GM19397 (cell line): ENCODE measurements around the gene KNTC1.
"Not testable (repeated sequence)": the region's sequence is repeated elsewhere in the genome, so short reads cannot be mapped to it uniquely, and the experiment has no call there.

Experiments
- ATAC-seq: cut with Tn5 transposase; IDR thresholded peaks from one replicate; pipeline ENCODE4 v1.9.1; 2021; ENCODE audit warnings: mild to moderate bottlenecking, moderate library complexity; ENCODE audit not compliant: unreplicated experiment

Gene KNTC1

DNA sequence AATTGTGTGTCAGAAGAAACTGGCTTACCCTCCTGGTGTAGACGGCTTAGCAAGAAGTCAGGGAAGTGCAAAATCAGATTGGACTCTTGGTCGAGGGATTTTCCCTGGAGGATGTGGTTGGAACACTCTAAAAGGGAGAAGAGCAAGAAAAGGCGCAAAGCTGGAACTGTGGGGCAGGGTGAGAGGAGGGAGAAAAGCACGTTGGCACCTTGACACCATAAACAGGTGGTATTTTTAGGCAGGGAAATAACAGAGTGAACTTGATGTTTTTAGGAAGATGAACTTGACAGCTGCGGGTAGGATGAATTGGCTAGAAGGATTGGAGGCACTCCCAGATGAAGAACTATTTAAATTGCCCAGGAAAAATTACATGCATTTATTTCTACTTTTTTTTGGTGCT is 108.4 kb downstream of the KNTC1 start:
- no peak for ATAC-seq

DNA sequence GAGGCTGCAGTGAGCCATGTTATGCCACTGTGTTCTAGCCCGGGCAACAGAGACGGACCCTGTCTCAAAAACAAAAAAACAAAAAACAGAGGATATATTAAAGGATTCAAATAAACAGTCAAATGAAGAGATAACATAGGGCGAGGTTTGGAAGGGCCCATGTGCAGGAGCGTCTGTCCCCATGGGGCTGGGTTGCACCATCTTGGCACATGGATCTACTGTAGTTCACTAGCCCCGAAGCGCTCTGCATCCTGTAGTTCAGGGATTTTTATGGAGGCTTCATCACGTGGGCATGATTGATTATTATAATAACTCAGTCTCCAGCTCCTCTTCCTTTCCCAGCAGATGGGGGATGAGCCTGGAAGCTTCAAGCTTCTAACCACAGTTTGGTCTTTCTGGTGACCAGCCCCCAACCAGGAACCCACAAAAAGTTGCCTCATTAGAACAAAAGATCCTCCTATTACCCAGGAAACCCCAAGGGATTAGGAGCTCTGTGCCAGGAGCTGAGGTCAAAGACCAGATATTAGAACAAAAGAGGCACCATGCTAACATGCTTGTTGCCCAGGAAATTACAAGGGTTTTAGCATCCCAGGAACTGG is 116.3 kb downstream of the KNTC1 start:
- ATAC-seq, result no peak

DNA sequence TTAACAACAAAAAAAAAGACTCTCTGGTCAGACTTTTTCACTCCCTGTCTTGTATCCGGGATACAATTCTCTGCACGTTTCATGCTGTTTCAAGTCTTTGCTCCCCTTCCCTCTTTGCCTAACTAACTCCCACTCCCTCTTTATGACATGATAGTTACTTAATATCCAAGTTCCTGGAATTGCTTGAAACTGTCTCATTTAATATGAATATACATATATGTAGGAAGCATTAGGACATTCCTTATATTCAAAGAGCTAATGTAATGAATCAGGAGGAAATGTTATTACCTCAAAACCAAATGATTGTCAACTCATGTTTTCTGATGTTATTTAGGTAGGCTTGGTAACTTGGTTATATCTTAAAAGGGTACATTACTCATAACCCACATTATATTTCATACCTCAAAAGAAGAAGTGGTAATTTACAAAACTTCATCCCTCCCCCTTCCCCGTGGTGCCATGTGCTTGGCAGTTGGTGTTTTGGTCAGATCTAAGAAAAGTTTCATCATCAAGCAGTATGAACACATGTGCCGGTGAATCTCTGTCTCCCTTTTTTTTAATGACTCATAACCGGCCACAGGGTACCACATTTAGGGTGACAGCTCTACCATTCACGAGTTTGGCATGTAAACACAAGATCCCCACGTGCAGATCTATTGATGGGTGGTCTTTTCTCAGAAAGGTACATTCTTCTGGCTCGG is 119.6 kb downstream of the KNTC1 start:
- ATAC-seq, result peak; percentile 76

DNA sequence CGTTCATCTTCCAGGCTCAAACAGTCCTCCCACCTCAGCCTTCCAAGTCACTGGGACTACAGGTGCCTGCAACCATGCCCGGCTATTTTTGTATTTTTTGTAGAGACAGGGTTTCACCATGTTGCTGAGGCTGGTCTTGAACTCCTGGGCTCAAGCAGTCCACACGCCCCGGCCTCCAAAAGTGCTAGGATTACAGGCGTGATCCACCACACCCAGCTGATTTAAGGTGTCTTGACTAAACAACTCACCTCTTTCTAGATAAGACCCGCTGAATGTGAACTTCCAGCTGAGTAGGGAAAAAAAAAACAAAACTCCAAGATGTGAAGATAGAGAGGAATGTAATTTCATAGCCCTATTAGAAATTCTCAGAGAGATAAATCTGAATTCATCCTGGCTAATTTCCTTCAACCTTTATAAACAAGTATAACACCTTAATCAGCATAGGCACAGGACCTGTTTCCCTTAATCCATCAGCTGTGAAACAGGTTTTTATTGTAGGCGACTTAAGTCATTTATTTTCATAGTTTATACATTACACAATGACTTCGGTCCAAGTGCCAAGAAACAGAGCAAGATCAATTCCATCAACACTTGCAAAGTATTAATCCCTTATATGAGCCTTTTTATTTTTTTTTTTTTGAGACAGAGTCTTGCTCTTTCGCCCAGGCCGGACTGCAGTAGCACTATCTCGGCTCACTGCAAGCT is 124.6 kb downstream of the KNTC1 start:
- ATAC-seq, result no peak

DNA sequence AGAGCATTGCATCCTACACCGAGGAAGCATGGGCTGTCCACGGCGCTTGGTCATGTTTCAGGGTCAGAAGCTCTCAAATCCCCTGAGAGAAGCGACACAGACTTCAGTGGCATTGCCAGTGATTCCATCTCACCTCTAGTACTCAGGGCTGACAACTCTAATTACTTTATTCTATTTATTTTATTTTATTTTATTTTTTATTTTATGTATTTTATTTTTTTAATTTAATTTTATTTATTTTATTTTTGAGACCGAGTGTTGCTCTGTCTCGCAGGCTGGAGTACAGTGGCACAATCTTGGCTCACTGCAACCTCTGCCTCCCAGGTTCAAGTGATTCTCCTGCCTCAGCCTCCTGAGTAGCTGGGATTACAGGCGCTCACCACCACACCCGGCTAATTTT is 126.2 kb downstream of the KNTC1 start:
- ATAC-seq, result not testable (repeated sequence)

DNA sequence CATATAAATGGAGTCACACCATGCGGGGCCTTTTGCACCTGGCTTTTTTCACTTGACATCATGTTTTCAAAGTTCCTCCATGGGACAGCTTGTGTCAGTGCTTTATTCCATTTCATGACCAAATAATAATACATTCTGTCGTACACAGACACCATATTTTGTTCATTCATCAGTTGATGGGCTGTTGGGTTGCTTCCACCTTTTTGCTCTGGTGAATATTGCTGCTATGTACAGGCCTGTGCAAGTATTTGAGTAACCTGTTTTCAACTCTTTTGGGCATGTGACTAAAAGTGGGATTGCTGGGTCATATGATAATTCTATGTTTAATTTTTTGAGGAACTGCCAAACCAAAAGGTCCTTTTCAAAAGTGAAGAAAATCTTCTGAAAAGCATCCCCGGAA is 129.2 kb downstream of the KNTC1 start:
- no peak for ATAC-seq

DNA sequence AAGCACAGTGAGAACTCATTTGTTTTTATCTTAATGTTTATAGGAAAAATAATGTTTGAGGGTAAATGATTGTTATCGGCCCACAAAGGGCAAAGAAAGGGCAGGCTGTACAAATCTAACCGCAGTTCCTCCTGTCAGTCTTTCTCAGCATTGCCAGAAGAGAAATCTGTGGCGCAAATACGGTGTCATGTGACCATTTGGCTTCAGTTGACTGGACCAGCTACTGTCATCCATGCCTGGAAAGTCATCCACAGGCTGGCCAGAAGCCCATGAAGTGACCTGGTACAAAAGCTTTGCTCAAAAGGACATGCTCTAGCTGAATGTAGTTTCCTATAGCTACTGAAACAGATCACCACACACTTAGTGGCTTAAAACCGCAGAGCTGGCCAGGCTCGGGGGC is 132.5 kb downstream of the KNTC1 start:
- ATAC-seq, result no peak

DNA sequence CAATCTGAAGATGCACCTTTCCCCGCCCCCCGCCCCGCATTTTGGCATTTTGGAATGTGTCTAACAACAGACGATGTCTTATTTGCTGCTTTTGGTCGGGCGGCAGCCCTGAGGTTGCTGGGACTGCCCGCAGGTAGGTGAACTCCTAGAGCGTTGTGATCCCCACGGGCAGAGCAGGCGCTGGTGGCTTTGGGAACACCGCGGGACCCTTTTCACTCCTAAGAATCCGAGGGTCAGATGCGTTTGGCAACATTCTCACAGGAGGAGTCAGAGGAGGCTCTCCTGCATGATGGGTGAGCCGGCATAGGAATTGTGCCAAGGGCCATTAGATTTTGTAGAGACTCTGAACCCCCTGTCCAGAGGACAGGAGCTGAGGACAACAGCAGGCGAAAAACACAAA is 134.2 kb downstream of the KNTC1 start:
- ATAC-seq, result no peak

DNA sequence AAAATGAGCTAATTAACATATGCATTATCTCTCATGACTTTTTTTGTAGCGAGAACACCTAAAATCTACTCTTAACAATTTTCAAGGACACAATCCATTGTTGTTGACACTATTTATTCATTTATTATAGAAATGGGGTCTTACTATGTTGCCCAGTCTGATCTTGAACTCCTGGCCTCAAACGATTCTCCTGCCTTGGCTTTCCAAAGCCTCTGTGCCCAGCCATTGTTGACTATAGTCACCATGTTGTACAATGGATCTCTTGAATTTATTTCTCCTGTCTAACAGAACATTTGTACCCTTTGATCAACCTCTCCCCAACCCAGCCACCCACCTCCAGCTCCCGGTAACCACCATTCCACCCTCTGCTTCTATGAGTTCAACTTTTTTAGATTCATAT is 134.9 kb downstream of the KNTC1 start:
- no peak for ATAC-seq

DNA sequence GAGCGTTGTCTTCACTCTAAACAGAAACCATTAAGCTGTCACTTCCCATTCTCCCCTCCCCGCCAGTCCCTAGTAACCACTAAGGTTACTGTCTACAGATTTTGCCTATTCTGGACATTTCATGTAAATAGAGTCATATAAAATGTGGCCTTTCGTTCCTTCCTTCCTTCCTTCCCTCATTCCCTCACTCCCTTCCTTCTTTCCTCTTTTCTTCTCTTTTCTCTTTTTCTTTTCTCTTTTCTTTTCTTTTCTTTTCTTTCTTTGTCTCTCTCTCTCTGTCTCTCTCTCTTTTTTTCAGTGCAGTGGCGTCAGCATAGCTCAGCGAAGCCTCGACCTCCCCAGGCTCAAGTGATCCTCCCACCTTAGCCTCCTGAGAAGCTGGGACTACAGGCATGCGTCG is 138.3 kb downstream of the KNTC1 start:
- no peak for ATAC-seq

DNA sequence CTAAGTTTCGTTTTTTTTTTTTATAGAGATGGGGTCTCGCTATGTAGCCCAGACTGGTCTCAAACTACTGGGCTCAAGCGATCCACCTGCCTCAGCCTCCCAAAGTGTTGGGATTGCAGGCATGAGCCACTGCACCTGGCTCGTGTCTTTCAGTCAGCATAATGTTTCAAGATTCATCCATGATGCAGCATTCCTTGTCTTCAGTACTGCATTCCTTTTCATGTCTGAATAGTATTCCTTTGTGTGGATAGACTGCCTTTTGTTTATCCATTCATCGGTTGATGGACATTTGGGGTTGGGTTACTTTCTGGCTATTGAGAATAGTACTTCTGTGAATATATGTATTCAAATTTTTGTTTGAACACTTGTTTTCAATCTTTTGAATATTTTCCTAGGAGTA is 138.7 kb downstream of the KNTC1 start:
- ATAC-seq, result no peak

DNA sequence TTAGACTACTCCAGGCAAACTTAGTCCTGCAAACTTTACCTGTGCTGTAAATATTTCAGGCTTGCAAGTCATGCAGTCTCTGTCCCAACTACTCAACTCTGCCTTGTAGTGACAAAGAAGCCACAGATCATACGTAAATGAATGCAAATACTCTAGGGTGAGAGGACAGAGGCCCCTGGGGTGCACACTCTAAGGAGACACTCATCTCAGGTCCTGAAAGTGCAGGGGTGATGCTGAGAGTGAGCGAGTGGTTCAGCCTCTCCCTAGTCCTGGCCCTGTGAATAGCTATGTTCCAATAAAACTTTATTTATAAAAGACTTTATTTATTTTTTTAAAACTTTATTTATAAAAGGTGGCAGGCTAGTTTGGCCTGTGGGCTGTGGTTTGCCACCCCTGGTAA is 141.2 kb downstream of the KNTC1 start:
- ATAC-seq, result no peak

DNA sequence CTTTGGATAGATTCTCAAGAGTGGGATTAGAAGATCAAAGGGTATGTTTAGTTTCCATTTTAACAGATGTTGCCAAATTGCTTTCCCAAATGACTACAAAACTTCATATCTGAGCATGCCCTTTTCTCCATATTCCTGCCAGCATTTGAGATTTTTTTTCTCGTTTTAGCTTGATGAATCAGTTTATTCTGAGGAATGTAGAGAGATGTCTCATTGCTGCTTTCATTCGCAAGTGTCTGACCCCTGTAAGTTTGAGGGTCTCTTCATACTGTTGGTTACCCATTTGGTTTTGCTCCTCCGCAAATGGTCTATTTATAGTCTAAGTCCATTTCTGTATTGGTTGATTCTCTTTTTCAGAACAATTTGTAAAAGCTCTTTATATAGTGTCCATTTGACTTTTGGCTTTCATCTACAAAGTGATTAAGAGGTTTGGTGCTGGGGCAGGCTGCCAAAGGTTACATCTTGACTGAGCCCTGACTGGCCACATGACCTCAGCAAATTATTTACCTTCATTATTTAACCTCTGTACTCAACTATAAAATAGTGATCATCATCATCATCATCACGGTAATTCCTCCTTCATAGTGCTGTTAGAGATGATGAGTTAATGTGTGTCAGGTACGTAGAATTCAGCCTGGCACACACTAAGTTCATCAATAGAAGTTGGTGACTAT is 142.5 kb downstream of the KNTC1 start:
- no peak for ATAC-seq

DNA sequence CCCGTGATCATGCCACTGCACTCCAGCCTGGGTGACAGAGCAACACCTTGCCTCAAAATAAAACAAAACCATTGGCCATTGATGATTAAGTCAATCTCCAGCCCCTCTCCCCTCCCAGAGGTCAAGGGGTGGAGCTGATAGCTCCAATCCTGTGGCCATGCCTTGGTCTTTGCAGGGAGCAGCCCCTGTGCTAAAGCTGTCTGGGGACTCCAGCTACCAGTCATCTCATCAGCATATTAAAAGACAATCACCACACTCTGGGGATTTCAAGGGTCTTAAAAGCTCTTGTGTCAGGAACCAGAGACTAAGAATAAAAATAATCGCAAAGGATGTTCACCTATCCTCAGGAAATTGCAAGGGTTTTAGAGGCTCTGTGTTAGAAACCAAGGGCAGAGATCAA is 145.5 kb downstream of the KNTC1 start:
- no peak for ATAC-seq
